ENCODE measurements around the gene LDHA. TPM values are rescaled to one million over a fixed set of nuclear protein-coding genes. Genes with fewer than 3 reads are reported as not detected.

Gene LDHA
- total and polyA plus RNA-seq, 2 experiments from 2014 or later = 2,912 to 5,221 TPM

- H3F3A ChIP-seq (ENCODE audit: insufficient read depth) = peaks cover 15% of the 10 kb centered on the region
- H3K36me3 ChIP-seq (ENCODE audit: low read depth) = peaks cover 48% of the 10 kb centered on the region
- 96 to 97% methylated on average over 5 of the region's 5 CpGs for WGBS, 2 experiments (ENCODE audit: low coverage in 1 of 2, low lambda C conversion rate in 2 of 2, missing lambda C conversion rate in 2 of 2)
- DNase-seq = no peak
- no peak for TF ChIP-seq EZH2 (IDR thresholded peaks at IDR 0.05; ENCODE audit: insufficient read depth, poor library complexity, severe bottlenecking)
- TF ChIP-seq EZH2phosphoT487 (IDR thresholded peaks at IDR 0.05; ENCODE audit: insufficient read depth, low read depth) = no peak
- no peaks in the 10 kb centered on the region for H3K79me2 ChIP-seq (ENCODE audit: insufficient read depth)
- H3K27me3 ChIP-seq (replicated peaks; ENCODE audit: insufficient read depth) = no peaks in the 10 kb centered on the region
- no peaks in the 10 kb centered on the region for H3K9me3 ChIP-seq (ENCODE audit: low read depth)
- no peak overlapping the region for H2AFZ ChIP-seq
- H3K9ac ChIP-seq = no peak overlapping the region
- in situ Hi-C loops (cut with MboI) = no loop called here
- no peak overlapping the region for H3K27ac ChIP-seq
- no peak overlapping the region for H3K4me2 ChIP-seq (ENCODE audit: unreplicated experiment)
- no peaks in the 10 kb centered on the region for H4K20me1 ChIP-seq (ENCODE audit: insufficient read depth)
- no peaks in the 10 kb centered on the region for H3K9me2 ChIP-seq (ENCODE audit: insufficient read depth)
- H3K4me3 ChIP-seq = no peak overlapping the region
- H3K4me1 ChIP-seq (ENCODE audit: insufficient read depth) = no peaks in the 10 kb centered on the region
Observed at GRCh38 chr11:18361154-18361553, 33.2 kb upstream of the LDHA start.

- no peak overlapping the region for H2AFZ ChIP-seq
- WGBS, 2 experiments (ENCODE audit: low coverage in 1 of 2, low lambda C conversion rate in 2 of 2, missing lambda C conversion rate in 2 of 2) = 96 to 97% methylated on average over 3 to 4 of the region's 4 CpGs
Observed at GRCh38 chr11:18364495-18365073, 29.8 kb upstream of the LDHA start.

GRCh38 chr11:18365741-18366140 lies 28.6 kb upstream of the LDHA start:
- Histone ChIP-seq H3K9me2 (ENCODE audit: insufficient read depth) (no peaks in the 10 kb centered on the region), H3K4me2 (ENCODE audit: unreplicated experiment) (no peak overlapping the region), H3F3A (ENCODE audit: insufficient read depth) (peaks cover 49% of the 10 kb centered on the region), H3K4me3 (no peak overlapping the region), H3K36me3 (ENCODE audit: low read depth) (peaks cover 44% of the 10 kb centered on the region), H3K9me3 (ENCODE audit: low read depth) (no peaks in the 10 kb centered on the region), H3K27me3 (replicated peaks; ENCODE audit: insufficient read depth) (no peaks in the 10 kb centered on the region), H4K20me1 (ENCODE audit: insufficient read depth) (no peaks in the 10 kb centered on the region), H2AFZ (no peak overlapping the region), H3K4me1 (ENCODE audit: insufficient read depth) (peaks cover 25% of the 10 kb centered on the region), H3K79me2 (ENCODE audit: insufficient read depth) (no peaks in the 10 kb centered on the region), H3K27ac (no peak overlapping the region), H3K9ac (no peak overlapping the region)
- DNase-seq = no peak
- in situ Hi-C loops (cut with MboI) = no loop called here
- 99 to 100% methylated on average over 4 of the region's 4 CpGs for WGBS, 2 experiments (ENCODE audit: low coverage in 1 of 2, low lambda C conversion rate in 2 of 2, missing lambda C conversion rate in 2 of 2)
- no peak for TF ChIP-seq EZH2 (IDR thresholded peaks at IDR 0.05; ENCODE audit: insufficient read depth, poor library complexity, severe bottlenecking)
- TF ChIP-seq EZH2phosphoT487 (IDR thresholded peaks at IDR 0.05; ENCODE audit: insufficient read depth, low read depth) = no peak

More at GRCh38 chr11:18364495-18365073, 29.8 kb upstream of the LDHA start:
- H3K4me3 ChIP-seq = no peak overlapping the region
- H3K27ac ChIP-seq = peak overlapping the region; percentile 5; the same call in 1 of the 2 replicates
- H3K36me3 ChIP-seq (ENCODE audit: low read depth) = peaks cover 44% of the 10 kb centered on the region
- in situ Hi-C loops (cut with MboI) = no loop called here
- H3K4me1 ChIP-seq (ENCODE audit: insufficient read depth) = peaks cover 23% of the 10 kb centered on the region
- TF ChIP-seq EZH2 (IDR thresholded peaks at IDR 0.05; ENCODE audit: insufficient read depth, poor library complexity, severe bottlenecking) = no peak
- no peak for TF ChIP-seq EZH2phosphoT487 (IDR thresholded peaks at IDR 0.05; ENCODE audit: insufficient read depth, low read depth)
- H3K27me3 ChIP-seq (replicated peaks; ENCODE audit: insufficient read depth) = no peaks in the 10 kb centered on the region
- H4K20me1 ChIP-seq (ENCODE audit: insufficient read depth) = no peaks in the 10 kb centered on the region
- H3K9me2 ChIP-seq (ENCODE audit: insufficient read depth) = no peaks in the 10 kb centered on the region
- no peak overlapping the region for H3K4me2 ChIP-seq (ENCODE audit: unreplicated experiment)
- H3K9me3 ChIP-seq (ENCODE audit: low read depth) = no peaks in the 10 kb centered on the region
- DNase-seq = peak; percentile 25
- no peaks in the 10 kb centered on the region for H3K79me2 ChIP-seq (ENCODE audit: insufficient read depth)
- H3F3A ChIP-seq (ENCODE audit: insufficient read depth) = peaks cover 47% of the 10 kb centered on the region
- H3K9ac ChIP-seq = no peak overlapping the region

- no peak for TF ChIP-seq EZH2phosphoT487 (IDR thresholded peaks at IDR 0.05; ENCODE audit: insufficient read depth, low read depth)
- no peak for TF ChIP-seq EZH2 (IDR thresholded peaks at IDR 0.05; ENCODE audit: insufficient read depth, poor library complexity, severe bottlenecking)
- H3K4me2 ChIP-seq (ENCODE audit: unreplicated experiment) = no peak overlapping the region
- H3K27ac ChIP-seq = no peak overlapping the region
- DNase-seq = no peak
- H3K4me1 ChIP-seq (ENCODE audit: insufficient read depth) = peaks cover 25% of the 10 kb centered on the region
- no peaks in the 10 kb centered on the region for H4K20me1 ChIP-seq (ENCODE audit: insufficient read depth)
- no peaks in the 10 kb centered on the region for H3K79me2 ChIP-seq (ENCODE audit: insufficient read depth)
- WGBS, 2 experiments (ENCODE audit: low coverage in 1 of 2, low lambda C conversion rate in 2 of 2, missing lambda C conversion rate in 2 of 2) = 94 to 96% methylated on average over 4 of the region's 4 CpGs
- in situ Hi-C loops (cut with MboI) = no loop called here
- H3K9me2 ChIP-seq (ENCODE audit: insufficient read depth) = no peaks in the 10 kb centered on the region
- H3K27me3 ChIP-seq (replicated peaks; ENCODE audit: insufficient read depth) = no peaks in the 10 kb centered on the region
- H3K9ac ChIP-seq = no peak overlapping the region
- no peak overlapping the region for H2AFZ ChIP-seq
- peaks cover 44% of the 10 kb centered on the region for H3K36me3 ChIP-seq (ENCODE audit: low read depth)
- H3F3A ChIP-seq (ENCODE audit: insufficient read depth) = peaks cover 49% of the 10 kb centered on the region
- H3K9me3 ChIP-seq (ENCODE audit: low read depth) = no peaks in the 10 kb centered on the region
- H3K4me3 ChIP-seq = no peak overlapping the region
Observed at GRCh38 chr11:18366286-18366685, 28.1 kb upstream of the LDHA start.

Measured in GM23248 (cell line).